Measurements from ENCODE around the gene CLASRP. TPM values are rescaled to one million over a fixed set of nuclear protein-coding genes. Genes with fewer than 3 reads are reported as not detected.
"Not testable (repeated sequence)": the region's sequence is repeated elsewhere in the genome, so short reads cannot be mapped to it uniquely, and the experiment has no call there.

The CLASRP gene
- total and polyA plus RNA-seq, 4 donors, result 11.6 to 97.3 (median 47.8) TPM

GRCh38 chr19:45099467-45100191 is 60.8 kb downstream of the CLASRP start:
- Histone ChIP-seq H3K9me3 (ENCODE audit: control insufficient read depth, insufficient read depth, low read length) (no peaks in the 10 kb centered on the region), H3K27ac (ENCODE audit: low read depth, low read length) (no peak overlapping the region), H3K4me1 (ENCODE audit: control insufficient read depth, insufficient read depth, low read length) (peaks cover 91% of the 10 kb centered on the region), H3K27me3 (ENCODE audit: control insufficient read depth, insufficient read depth, low read length) (no peaks in the 10 kb centered on the region), H3K4me3 (ENCODE audit: low read depth, low read length) (no peak overlapping the region), H3K36me3 (ENCODE audit: control insufficient read depth, insufficient read depth, low read length) (peaks cover 56% of the 10 kb centered on the region)
- WGBS (ENCODE audit: insufficient coverage), result 63% methylated on average over 24 of the region's 25 CpGs
- DNase-seq (ENCODE audit: low read depth in 4 of 6, low spot score in 6 of 6), result no peak

GRCh38 chr19:45100201-45100600 is 61.4 kb downstream of the CLASRP start:
- H3K36me3 ChIP-seq (ENCODE audit: control insufficient read depth, insufficient read depth, low read length), result peaks cover 58% of the 10 kb centered on the region
- DNase-seq (ENCODE audit: low read depth in 4 of 6, low spot score in 6 of 6), result no peak
- H3K27me3 ChIP-seq (ENCODE audit: control insufficient read depth, insufficient read depth, low read length), result no peaks in the 10 kb centered on the region
- no peak overlapping the region for H3K27ac ChIP-seq (ENCODE audit: low read depth, low read length)
- WGBS (ENCODE audit: insufficient coverage), result 40% methylated on average over 1 of the region's 3 CpGs
- H3K9me3 ChIP-seq (ENCODE audit: control insufficient read depth, insufficient read depth, low read length), result no peaks in the 10 kb centered on the region
- H3K4me1 ChIP-seq (ENCODE audit: control insufficient read depth, insufficient read depth, low read length), result peaks cover 88% of the 10 kb centered on the region
- H3K4me3 ChIP-seq (ENCODE audit: low read depth, low read length), result no peak overlapping the region

- no peak for DNase-seq (ENCODE audit: low read depth in 4 of 6, low spot score in 6 of 6)
- no peaks in the 10 kb centered on the region for H3K9me3 ChIP-seq (ENCODE audit: control insufficient read depth, insufficient read depth, low read length)
- no peak overlapping the region for H3K4me3 ChIP-seq (ENCODE audit: low read depth, low read length)
- 82% methylated on average over 8 of the region's 8 CpGs for WGBS (ENCODE audit: insufficient coverage)
- no peaks in the 10 kb centered on the region for H3K27me3 ChIP-seq (ENCODE audit: control insufficient read depth, insufficient read depth, low read length)
- peaks cover 52% of the 10 kb centered on the region for H3K36me3 ChIP-seq (ENCODE audit: control insufficient read depth, insufficient read depth, low read length)
- no peak overlapping the region for H3K27ac ChIP-seq (ENCODE audit: low read depth, low read length)
- H3K4me1 ChIP-seq (ENCODE audit: control insufficient read depth, insufficient read depth, low read length), result peaks cover 82% of the 10 kb centered on the region
These were observed 62.0 kb downstream of the CLASRP start for GRCh38 chr19:45100846-45101252.

GRCh38 chr19:45101806-45102205 is 63.0 kb downstream of the CLASRP start:
- no peak overlapping the region for H3K27ac ChIP-seq (ENCODE audit: low read depth, low read length)

GRCh38 chr19:45102481-45102880 is 63.6 kb downstream of the CLASRP start:
- Histone ChIP-seq H3K27me3 (ENCODE audit: control insufficient read depth, insufficient read depth, low read length) (no peaks in the 10 kb centered on the region), H3K36me3 (ENCODE audit: control insufficient read depth, insufficient read depth, low read length) (peaks cover 37% of the 10 kb centered on the region), H3K27ac (ENCODE audit: low read depth, low read length) (no peak overlapping the region), H3K9me3 (ENCODE audit: control insufficient read depth, insufficient read depth, low read length) (no peaks in the 10 kb centered on the region), H3K4me3 (ENCODE audit: low read depth, low read length) (no peak overlapping the region), H3K4me1 (ENCODE audit: control insufficient read depth, insufficient read depth, low read length) (peaks cover 67% of the 10 kb centered on the region)
- no peak for DNase-seq (ENCODE audit: low read depth in 4 of 6, low spot score in 6 of 6)
- 98% methylated on average over 5 of the region's 7 CpGs for WGBS (ENCODE audit: insufficient coverage)

More at GRCh38 chr19:45101806-45102205, 63.0 kb downstream of the CLASRP start:
- 95% methylated on average over 8 of the region's 8 CpGs for WGBS (ENCODE audit: insufficient coverage)
- Histone ChIP-seq H3K4me3 (ENCODE audit: low read depth, low read length) (no peak overlapping the region), H3K27me3 (ENCODE audit: control insufficient read depth, insufficient read depth, low read length) (no peaks in the 10 kb centered on the region), H3K9me3 (ENCODE audit: control insufficient read depth, insufficient read depth, low read length) (no peaks in the 10 kb centered on the region), H3K4me1 (ENCODE audit: control insufficient read depth, insufficient read depth, low read length) (peaks cover 74% of the 10 kb centered on the region), H3K36me3 (ENCODE audit: control insufficient read depth, insufficient read depth, low read length) (peaks cover 44% of the 10 kb centered on the region)
- no peak for DNase-seq (ENCODE audit: low read depth in 4 of 6, low spot score in 6 of 6)

- no peaks in the 10 kb centered on the region for H3K27me3 ChIP-seq (ENCODE audit: control insufficient read depth, insufficient read depth, low read length)
- H3K4me3 ChIP-seq (ENCODE audit: low read depth, low read length), result no peak overlapping the region
- H3K9me3 ChIP-seq (ENCODE audit: control insufficient read depth, insufficient read depth, low read length), result no peaks in the 10 kb centered on the region
- DNase-seq (ENCODE audit: low read depth in 4 of 6, low spot score in 6 of 6), result peak in 1 of 6 donors; percentile 31
- no peak overlapping the region for H3K27ac ChIP-seq (ENCODE audit: low read depth, low read length)
- WGBS (ENCODE audit: insufficient coverage), result 19% methylated on average over 6 of the region's 15 CpGs
- H3K4me1 ChIP-seq (ENCODE audit: control insufficient read depth, insufficient read depth, low read length), result peaks cover 60% of the 10 kb centered on the region
- peaks cover 31% of the 10 kb centered on the region for H3K36me3 ChIP-seq (ENCODE audit: control insufficient read depth, insufficient read depth, low read length)
These were observed 64.3 kb downstream of the CLASRP start for GRCh38 chr19:45103156-45103507.

- Histone ChIP-seq H3K36me3 (ENCODE audit: control insufficient read depth, insufficient read depth, low read length) (peaks cover 30% of the 10 kb centered on the region), H3K27ac (ENCODE audit: low read depth, low read length) (no peak overlapping the region), H3K4me3 (ENCODE audit: low read depth, low read length) (no peak overlapping the region), H3K27me3 (ENCODE audit: control insufficient read depth, insufficient read depth, low read length) (no peaks in the 10 kb centered on the region), H3K4me1 (ENCODE audit: control insufficient read depth, insufficient read depth, low read length) (peaks cover 55% of the 10 kb centered on the region), H3K9me3 (ENCODE audit: control insufficient read depth, insufficient read depth, low read length) (no peaks in the 10 kb centered on the region)
- WGBS (ENCODE audit: insufficient coverage), result 22% methylated on average over 26 of the region's 26 CpGs
- peak in 2 of 6 donors; percentile 29 to 33 for DNase-seq (ENCODE audit: low read depth in 4 of 6, low spot score in 6 of 6)
These were observed 64.9 kb downstream of the CLASRP start for GRCh38 chr19:45103508-45104319.

GRCh38 chr19:45104658-45105349 is 66.0 kb downstream of the CLASRP start:
- Histone ChIP-seq H3K9me3 (ENCODE audit: control insufficient read depth, insufficient read depth, low read length) (no peaks in the 10 kb centered on the region), H3K4me3 (ENCODE audit: low read depth, low read length) (no peak overlapping the region), H3K27me3 (ENCODE audit: control insufficient read depth, insufficient read depth, low read length) (no peaks in the 10 kb centered on the region), H3K36me3 (ENCODE audit: control insufficient read depth, insufficient read depth, low read length) (peaks cover 29% of the 10 kb centered on the region), H3K27ac (ENCODE audit: low read depth, low read length) (no peak overlapping the region), H3K4me1 (ENCODE audit: control insufficient read depth, insufficient read depth, low read length) (peaks cover 46% of the 10 kb centered on the region)
- 91% methylated on average over 15 of the region's 16 CpGs for WGBS (ENCODE audit: insufficient coverage)
- no peak for DNase-seq (ENCODE audit: low read depth in 4 of 6, low spot score in 6 of 6)

GRCh38 chr19:45106363-45106762 is 67.5 kb downstream of the CLASRP start:
- peaks cover 30% of the 10 kb centered on the region for H3K4me1 ChIP-seq (ENCODE audit: control insufficient read depth, insufficient read depth, low read length)

More at GRCh38 chr19:45106363-45106762, 67.5 kb downstream of the CLASRP start:
- not testable (repeated sequence) for H3K9me3 ChIP-seq (ENCODE audit: control insufficient read depth, insufficient read depth, low read length); H3K27me3 ChIP-seq (ENCODE audit: control insufficient read depth, insufficient read depth, low read length); H3K4me3 ChIP-seq (ENCODE audit: low read depth, low read length); H3K27ac ChIP-seq (ENCODE audit: low read depth, low read length); DNase-seq (ENCODE audit: low read depth in 4 of 6, low spot score in 6 of 6)
- peaks cover 18% of the 10 kb centered on the region for H3K36me3 ChIP-seq (ENCODE audit: control insufficient read depth, insufficient read depth, low read length)
- WGBS (ENCODE audit: insufficient coverage), result 93% methylated on average over 5 of the region's 11 CpGs
